ACC112 (cell line): ENCODE results near the gene NANS.

Source experiments
- H2AFZ ChIP-seq: fragments of 200-600 bp; sonication (generic); one replicate; pipeline ENCODE4 v1.6.0; 2017; ENCODE audit warnings: antibody characterized with exemption, low read length; ENCODE audit not compliant: unreplicated experiment
- H3K27ac ChIP-seq: fragments of 200-600 bp; sonication (generic); 2 replicates; pipeline ENCODE4 v1.5.1; 2014; ENCODE audit warnings: low read depth, mild to moderate bottlenecking, antibody characterized with exemption, low read length, moderate library complexity
- H3K27me3 ChIP-seq: fragments of 200-600 bp; sonication (generic); 2 replicates; pipeline ENCODE4 v1.6.1; 2014; ENCODE audit warnings: mild to moderate bottlenecking, antibody characterized with exemption, low read length, moderate library complexity, mixed read lengths; ENCODE audit not compliant: insufficient read depth
- H3K36me3 ChIP-seq: fragments of 200-600 bp; sonication (generic); 2 replicates; pipeline ENCODE4 v1.6.1; 2016; ENCODE audit warnings: mild to moderate bottlenecking, antibody characterized with exemption, low read length, moderate library complexity, mixed read lengths; ENCODE audit not compliant: insufficient read depth
- H3K4me1 ChIP-seq: fragments of 200-600 bp; sonication (generic); one replicate; pipeline ENCODE4 v1.6.1; 2016; ENCODE audit warnings: low read length, mixed read lengths; ENCODE audit not compliant: insufficient read depth, unreplicated experiment, control insufficient read depth
- H3K4me3 ChIP-seq: fragments of 200-600 bp; sonication (generic); 2 replicates; pipeline ENCODE4 v1.5.1; 2014; ENCODE audit warnings: mild to moderate bottlenecking, low read depth, low read length
- H3K79me2 ChIP-seq: fragments of 200-600 bp; sonication (generic); one replicate; pipeline ENCODE4 v1.6.0; 2016; ENCODE audit warnings: low read length; ENCODE audit not compliant: control insufficient read depth, unreplicated experiment, insufficient read depth

The NANS gene

DNA sequence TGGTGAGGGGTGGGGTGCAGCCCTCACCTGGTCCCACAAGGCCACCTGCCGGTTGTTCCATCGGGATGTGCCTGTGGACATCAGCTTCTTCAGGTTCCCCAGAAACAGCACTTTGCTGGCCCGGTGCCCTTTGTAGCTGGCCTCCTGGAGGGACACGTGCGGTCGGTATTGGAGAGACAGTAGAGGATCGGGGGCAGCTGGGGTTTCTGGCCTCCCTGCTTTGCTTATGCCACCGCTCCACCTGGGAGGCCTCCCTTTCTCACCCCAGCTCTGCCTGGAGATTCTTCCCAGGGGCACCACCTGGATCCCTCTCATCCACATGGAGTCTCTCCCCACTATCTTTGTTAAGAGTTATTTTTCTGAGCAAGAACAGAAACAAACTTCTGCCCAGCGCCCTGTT, 75.6 kb downstream of the NANS start:
- Histone ChIP-seq H3K36me3 (no peaks in the 10 kb centered on the region), H2AFZ (no peak overlapping the region)

More for the DNA sequence above, 75.6 kb downstream of the NANS start:
- Histone ChIP-seq H3K4me1 (no peaks in the 10 kb centered on the region), H3K27ac (no peak overlapping the region), H3K79me2 (no peaks in the 10 kb centered on the region), H3K4me3 (no peak overlapping the region), H3K27me3 (no peaks in the 10 kb centered on the region)
